Activated gamma-delta T cell (primary cell): ENCODE measurements around the gene NRXN3.

Experiments used
- DNase-seq: peaks from one replicate; lab custom pipeline; 2025; lab: John Stamatoyannopoulos, UW

Gene NRXN3

GRCh38 chr14:79871136-79871535, 1701.0 kb downstream of the NRXN3 start:
- DNase-seq: no peak

- no peak for DNase-seq
Measured at GRCh38 chr14:79878229-79878628, 1708.1 kb downstream of the NRXN3 start.

GRCh38 chr14:79878785-79879184, 1708.6 kb downstream of the NRXN3 start:
- DNase-seq: no peak

- no peak for DNase-seq
Measured at GRCh38 chr14:79881299-79881698, 1711.1 kb downstream of the NRXN3 start.

GRCh38 chr14:79890527-79890926, 1720.4 kb downstream of the NRXN3 start:
- DNase-seq: no peak

GRCh38 chr14:79896009-79896408, 1725.8 kb downstream of the NRXN3 start:
- DNase-seq: no peak

GRCh38 chr14:79899610-79900009, 1729.4 kb downstream of the NRXN3 start:
- no peak for DNase-seq

GRCh38 chr14:79904497-79904896, 1734.3 kb downstream of the NRXN3 start:
- DNase-seq: no peak

GRCh38 chr14:79906994-79907393, 1736.8 kb downstream of the NRXN3 start:
- no peak for DNase-seq

GRCh38 chr14:79910086-79910485, 1739.9 kb downstream of the NRXN3 start:
- no peak for DNase-seq

GRCh38 chr14:79911744-79912143, 1741.6 kb downstream of the NRXN3 start:
- DNase-seq: no peak

GRCh38 chr14:79914595-79914994, 1744.4 kb downstream of the NRXN3 start:
- DNase-seq: no peak

- DNase-seq: no peak
Measured at GRCh38 chr14:79915406-79915805, 1745.2 kb downstream of the NRXN3 start.

- no peak for DNase-seq
Measured at GRCh38 chr14:79916281-79916680, 1746.1 kb downstream of the NRXN3 start.

GRCh38 chr14:79916892-79917291, 1746.7 kb downstream of the NRXN3 start:
- no peak for DNase-seq
